Lung microvascular endothelial cell (primary cell): ENCODE data around the gene SLC2A9. TPM values are rescaled to one million over a fixed set of nuclear protein-coding genes. Genes with fewer than 3 reads are reported as not detected.

Experiments
- DNase-seq, 2 donors: peaks; one replicate each; pipeline versions ENCODE4 v3.0.0 to v3.0.0-alpha.2; 2010; ENCODE audit warnings: low read depth in 2 of 2
- total RNA-seq: library from RNA; depleted of rRNA; stranded (reverse); fragments of >200 nt; gene quantifications from 2 replicates; pipeline ENCODE4 v1.2.1, GENCODE V29; 2014

The SLC2A9 gene
- total RNA-seq, 1 donor from 2014 or later, result 0.79 TPM

DNA sequence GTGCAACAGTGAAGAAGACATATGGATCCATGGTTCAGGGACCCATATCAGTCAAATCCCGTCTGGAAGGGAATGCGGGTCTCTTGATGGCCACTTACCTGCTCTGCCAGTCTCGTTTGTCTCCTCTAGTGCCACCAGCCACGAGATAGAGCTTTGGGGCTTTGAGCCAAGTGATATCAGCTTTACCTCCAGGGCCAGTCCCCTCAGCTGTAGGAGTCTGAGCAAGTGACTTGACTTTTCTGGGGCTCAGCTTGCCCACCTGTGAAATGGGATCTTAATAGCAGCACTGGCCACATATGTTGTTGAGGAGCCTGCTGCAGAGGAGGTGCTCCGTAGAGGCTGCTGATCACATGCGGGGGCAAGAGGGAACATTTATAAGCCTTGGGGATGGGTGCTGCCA lies 1.2 kb downstream of the SLC2A9 start:
- DNase-seq, result no peak

DNA sequence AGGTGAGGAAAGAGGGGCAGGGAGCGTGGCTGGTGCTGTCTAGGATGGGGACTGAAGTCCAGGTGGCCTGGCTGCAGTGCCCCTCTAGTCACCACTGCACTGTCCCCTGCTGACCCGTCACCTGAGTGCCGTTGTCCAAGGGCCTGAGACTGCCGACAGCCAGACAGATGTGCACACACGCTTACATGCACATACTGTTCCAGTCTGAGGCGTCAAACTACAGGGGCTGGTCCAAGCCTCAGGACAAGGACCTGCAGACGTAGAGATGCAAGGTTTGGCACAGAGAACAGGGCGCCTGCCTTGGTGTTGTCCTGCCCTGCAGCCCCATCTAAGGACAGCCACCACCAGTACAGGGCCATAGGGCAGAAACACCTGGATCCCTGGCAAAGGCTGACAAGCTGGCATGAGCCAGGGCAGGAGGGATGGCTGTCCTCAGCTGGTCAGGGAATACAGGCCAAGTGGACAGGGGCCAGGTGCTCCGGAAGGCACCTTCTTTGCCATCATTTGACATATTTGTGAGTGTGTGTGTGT lies 1.7 kb downstream of the SLC2A9 start:
- DNase-seq, result no peak

DNA sequence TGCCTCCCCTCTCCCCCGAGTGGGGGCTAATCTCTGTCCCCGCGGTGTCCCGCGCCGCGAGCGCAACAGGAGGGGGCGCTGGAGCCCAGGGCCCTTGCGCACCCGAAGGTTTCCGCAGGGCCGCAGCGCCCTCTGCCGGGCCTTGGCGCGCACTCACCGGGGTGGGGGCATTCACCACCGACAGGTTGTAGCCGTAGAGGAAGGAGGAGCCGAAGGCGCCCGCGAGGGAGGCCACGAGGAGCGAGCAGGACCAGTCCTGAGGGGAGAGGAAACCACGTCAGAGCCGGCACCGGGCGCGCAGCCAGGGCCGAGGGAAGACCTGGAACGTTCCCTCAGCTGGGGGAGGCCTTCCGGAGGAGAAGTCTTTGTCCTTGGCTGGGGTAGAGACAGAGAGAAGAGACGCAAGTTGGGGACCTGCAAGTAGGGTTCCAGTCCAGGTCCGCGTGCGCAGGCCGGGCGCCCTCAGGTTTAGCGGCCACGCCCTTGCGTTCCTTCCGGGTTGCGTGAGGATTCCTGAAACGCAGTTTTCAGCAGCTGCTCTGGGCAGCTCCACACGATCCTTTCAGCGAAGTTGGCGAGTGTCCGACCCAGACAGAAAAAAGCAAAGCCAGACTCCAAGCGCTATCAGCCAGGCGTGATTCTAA lies 2.4 kb downstream of the SLC2A9 start:
- DNase-seq, result peak; percentile 94 to 96

DNA sequence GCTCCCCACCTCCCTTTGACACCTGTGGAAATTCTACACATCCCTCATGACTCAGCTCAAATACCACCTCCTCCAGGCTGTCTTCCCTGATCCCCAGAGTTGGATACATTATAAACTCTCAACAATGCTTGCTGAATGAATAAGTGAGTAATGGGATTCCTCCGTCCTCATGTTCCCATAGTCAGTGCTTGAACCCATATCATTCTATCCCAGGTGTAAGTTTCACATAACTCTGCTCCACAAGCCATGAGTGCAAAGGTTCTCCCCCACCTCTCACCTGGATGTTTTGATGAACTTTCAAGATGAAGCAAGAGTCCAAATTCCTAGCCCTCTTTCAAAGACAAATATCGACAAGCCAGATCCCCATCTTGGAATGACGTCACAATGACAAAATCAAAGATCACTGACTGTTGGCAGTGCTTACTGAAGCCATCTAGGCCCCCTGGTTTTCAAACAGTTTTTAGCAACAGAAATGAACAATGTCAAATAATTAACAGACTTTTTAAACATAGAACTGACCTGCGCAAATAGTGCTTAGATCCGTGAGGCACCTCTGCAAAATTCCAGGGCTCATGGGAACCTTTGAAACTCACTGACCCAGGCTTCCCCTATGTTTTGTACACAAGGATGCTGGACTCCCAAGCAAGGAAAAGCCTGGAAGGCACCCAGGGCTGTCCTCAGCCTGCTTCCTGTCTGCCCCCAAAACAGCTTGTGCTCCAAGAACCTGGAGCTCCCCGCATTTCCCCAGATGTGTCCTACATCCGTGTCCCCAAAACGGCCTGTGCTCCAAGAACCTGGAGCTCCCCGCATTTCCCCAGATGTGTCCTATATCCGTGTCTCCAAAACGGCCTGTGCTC lies 4.0 kb downstream of the SLC2A9 start:
- no peak for DNase-seq

DNA sequence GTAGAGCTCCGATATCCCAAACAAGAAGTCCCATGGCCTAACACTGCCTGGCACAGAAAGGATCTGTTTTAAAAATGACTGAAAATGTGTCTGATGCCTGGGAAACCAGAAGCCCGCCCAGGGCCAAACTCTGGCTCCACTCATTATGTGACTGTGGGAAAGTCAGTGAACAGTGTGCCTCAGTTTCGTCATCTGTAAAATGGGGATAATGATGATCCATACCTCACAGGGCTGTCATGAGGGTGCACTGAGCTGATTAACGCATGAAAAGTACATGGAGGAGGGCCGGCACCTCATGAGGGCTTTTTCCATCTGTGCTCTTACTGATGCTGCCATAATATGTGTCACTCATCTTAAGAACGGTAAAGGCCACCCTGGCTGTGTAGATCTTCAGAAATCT lies 5.1 kb downstream of the SLC2A9 start:
- no peak for DNase-seq

DNA sequence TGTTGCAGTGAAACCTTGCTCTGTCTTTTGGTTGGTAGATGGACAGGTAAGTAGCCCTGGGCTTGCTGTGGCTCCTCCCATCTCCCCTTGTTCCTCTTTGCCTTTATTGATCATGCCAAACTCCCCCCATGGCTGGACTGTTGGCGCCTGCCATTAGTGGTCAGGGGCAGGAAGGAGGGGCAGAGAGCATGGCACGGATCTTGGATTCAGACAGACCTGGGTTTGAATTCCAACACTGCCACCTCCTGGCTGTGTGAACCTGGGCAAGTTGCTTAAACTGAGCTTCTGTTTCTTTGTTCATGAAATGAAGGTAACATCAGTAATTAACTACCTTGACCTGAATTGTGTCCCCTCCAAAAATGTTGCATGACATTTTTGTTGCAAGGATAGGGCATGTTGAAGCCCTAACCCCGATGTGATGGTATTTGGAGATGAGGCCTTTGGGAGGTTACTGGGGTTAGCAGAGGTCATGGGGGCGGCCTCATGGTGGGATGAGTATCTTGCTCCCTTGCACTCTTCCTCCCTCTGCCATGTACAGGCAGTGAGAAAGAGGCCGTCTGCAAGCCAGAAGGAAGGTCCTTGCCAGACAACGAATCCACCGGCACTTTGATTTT lies 6.0 kb downstream of the SLC2A9 start:
- DNase-seq, result peak; percentile 64 to 80

DNA sequence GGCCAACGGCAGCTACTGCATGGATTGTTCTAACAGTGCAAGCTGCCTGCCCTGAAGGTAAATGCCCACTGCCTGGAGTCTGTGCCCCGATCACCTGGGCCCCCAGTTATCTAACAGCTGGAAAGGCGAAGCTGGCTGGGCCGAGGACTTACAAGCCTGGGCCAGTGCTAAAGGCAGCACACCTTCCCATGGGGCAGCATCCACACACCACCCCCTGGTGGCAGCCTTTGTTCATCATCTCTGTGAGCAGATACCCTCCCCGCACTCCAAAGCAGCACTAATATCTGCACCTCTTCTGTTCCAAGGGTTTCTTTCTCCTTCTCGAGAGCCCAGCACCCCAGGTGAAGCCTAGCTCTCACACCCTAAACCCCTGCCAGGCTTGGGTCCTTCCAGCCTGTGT lies 7.6 kb downstream of the SLC2A9 start:
- DNase-seq, result peak; percentile 47 to 71

DNA sequence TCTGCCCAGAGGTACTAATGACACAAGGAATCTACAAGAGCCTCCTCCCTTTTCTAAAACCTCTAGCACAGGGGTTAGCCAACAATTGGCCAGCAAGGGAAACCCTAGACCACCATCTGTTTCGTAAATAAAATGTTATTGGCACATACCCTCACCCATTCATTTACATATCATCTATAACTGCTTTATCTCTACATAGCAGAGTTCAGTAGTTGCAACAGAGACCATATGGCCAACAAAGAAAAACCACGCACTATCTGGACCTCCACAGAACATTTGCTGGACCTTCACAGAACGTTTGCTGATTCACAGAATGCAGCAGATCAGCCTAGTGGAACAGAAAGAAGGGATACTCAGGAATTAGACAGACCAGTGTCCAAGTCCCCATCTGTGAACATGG lies 9.4 kb downstream of the SLC2A9 start:
- DNase-seq, result no peak

DNA sequence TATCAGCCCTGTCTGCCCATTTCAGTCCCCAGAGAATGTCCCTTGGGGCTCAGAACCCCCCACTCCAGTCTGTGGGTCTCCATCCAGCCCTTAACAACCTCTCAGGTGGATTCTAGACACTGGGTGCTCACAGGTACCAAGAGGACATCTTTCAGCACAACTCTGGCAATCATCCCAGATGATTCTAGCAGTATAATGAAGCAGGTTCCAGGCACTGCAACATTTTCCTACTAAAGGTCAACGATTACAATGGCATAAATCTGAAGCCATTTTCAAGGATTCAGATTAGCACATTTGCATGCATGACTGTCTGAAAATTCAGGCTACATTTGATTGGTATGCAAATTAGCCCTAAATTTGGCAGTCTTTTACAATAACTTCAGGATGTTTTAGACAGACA lies 10.0 kb downstream of the SLC2A9 start:
- DNase-seq, result peak in 1 of 2 donors; percentile 48

DNA sequence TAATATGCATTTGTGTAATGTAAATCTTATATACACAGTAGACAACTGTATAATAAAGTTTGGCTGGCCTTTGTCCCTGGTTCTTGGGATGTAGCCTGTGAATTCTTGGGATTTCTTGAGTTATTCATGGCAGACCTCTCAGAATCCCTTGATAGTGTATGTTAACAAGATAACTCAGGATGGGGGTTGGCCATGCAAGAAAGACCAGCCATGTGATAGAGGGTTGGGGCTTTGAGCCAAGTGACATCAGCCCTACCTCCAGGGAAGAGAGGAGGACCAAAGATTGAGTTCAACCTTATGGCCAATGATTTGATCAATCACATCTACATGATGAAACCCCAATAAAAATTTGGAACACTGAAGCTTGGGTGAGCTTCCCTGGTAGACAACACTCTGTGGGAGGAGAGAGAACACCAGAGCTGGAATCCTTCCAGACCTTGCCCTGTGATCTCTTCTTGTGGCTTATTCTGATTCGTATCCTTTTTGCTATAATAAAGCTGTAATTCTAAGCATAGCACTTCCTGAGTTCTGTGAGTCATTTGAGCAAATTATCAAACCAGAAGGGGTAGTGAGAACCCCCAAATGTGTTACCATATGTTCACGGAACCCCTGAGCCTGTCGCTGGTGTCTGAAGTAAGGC lies 11.3 kb downstream of the SLC2A9 start:
- no peak for DNase-seq

DNA sequence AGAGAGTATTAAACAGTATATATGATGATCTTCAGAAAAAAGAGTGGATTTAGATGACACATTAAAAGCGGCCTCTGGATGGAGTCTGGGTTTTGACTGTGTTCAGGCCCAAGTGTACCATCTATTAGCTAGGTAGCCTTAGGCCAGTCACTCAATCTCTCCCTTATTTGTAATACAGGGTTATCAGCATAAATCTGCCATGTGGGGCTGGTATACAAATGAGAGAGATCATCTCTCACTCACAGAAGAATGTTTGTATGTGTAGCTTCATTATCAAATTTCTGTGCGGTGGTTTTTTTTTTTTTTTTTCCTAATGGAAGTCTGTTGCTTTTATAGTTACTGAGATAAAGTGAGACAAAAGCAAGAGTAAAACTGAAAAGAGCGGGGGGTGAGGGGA lies 12.7 kb downstream of the SLC2A9 start:
- no peak for DNase-seq

DNA sequence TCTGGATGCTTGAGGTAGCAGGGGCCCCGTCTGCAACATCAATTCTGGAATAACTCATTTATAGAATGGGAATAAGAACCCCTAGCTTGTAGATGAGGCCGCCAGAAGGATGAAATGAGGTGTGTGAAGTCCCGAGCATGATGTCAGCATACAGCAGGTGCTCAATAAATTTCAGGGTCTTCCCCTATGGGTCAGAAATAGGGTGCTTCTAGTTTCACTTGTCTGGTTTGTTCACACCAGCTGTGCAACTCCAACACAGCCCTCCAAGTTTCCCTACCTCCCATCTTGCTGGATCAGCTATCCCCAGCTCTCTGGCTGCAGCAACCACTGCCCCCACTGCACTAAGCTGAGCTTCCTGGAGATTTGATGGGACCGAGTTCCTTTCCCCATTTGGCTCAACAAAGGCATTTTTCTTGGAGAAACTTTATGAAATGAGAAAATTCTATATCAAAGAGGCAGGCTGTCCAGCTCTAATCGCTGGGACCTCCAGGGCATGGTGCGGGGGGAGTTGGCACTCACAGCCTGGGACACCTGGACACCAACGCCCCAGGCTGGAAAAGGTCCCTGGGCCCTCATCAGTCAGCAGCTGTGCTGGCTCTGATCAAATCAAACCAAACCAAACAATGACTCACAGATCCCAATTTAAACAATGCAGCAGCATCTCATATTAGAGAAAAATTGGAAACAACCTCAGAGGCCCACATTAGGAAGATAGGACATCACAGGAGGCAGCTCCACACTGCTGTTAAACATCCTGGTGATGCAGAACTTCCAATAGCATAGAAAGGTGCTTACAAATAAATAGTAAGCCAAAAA lies 13.3 kb downstream of the SLC2A9 start:
- peak; percentile 44 to 76 for DNase-seq

DNA sequence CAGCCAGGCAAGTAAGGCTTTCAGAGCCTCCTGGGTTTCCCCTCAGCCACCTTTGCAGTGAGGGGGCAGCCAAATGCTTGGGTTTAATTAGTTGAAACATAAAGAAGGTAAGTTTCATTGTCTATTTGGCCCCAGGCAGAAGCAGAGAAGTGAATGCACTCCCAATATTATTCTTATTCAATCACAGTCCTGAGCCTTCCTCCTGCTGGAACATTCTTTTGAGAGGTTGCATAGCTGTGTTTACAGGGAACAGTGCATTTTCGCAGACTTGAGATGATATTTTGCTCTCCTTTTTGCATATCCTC lies 13.9 kb downstream of the SLC2A9 start:
- no peak for DNase-seq

DNA sequence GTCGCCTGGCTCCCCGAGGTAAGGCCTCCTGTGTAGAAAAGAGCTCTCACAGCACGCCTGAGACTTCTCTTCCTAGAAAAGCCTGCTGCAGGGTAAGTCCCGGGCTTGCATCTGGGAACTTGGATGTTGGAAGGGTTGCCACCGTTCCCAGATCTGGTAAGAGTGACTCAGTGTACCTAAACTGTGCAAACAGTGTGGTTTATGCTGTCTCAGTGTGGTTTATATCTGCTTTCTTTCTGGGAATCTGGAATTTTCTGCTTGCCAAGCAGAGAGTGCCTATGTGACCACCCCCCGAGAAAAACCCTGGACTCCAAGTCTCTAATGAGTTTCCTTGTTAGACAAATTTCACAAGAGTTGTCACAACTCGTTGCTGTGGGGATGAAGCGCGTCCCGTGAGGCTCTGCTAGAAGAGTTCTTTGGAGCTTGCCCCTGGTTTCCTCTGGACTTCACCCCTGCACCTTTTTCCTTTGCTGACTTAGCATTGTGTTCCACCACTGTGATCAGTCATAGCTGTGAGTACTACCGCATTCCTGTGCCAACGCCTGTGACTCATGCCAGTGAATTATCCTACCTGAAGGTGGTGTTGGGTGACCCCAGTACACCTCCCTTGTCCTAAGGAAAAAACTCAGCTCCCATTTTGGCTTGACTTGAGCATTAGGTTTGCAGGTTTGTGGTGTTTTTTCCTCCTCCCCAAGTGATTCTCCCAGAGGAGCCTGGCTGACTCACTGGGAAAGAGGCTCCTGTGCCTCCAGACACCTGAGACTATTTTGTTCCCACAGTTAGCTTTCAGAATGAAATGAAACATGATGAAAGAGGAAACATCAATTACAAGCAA lies 14.5 kb downstream of the SLC2A9 start:
- peak; percentile 41 to 53 for DNase-seq

DNA sequence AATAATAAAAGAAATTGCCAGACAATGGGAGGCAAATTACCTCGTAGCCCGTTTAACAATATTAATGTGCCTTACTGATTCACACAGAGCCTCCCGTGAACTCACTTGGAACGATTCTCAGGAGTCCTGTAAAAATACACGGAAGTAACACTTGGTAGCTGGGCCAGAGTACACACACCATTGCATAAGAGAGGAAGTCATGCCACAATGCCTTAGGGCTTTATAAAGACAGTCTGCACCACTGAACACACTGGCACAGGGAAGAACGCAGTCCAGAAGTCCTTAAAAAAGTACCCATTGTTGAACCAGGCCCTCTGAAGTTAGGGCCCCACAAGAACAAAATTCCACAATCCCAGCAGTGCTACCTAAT lies 15.1 kb downstream of the SLC2A9 start:
- peak; percentile 64 to 78 for DNase-seq

DNA sequence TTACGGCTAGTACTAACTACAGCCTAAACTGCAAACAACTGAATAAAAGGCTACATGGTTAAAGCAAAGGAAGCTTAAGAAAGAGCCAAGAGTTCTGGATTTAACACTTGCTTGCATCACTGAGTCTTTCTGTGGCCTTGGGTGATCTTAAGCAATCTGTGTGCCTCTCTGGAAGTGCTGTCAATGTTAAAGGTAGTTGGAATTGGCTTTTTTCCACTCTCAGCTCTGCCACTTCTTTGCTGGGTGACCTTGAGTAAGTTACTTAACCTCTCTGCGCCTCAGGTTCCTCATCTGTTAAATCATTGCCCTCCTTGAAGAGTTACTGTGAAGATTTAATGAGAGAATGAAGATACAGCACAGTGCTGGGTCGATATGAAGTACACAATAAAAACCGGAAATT lies 15.7 kb downstream of the SLC2A9 start:
- DNase-seq, result no peak

DNA sequence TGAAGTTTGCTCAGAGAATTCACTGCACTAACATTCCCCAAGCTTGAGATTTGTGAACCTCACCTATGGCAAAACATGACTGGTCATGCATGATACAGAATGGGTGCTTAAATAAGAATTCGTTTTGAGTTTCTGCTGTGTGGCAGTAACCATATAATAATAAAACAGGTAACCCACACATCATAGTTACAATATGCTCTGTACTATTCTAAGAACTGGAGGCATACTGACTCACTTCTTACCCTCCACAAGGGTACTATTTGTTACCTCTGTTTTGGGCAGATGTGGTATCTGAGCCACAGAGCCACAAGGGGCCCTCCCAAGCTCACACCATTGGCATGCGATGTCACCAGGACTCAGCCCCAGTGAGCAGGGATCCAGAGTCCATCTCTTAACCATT lies 17.6 kb downstream of the SLC2A9 start:
- DNase-seq, result no peak

DNA sequence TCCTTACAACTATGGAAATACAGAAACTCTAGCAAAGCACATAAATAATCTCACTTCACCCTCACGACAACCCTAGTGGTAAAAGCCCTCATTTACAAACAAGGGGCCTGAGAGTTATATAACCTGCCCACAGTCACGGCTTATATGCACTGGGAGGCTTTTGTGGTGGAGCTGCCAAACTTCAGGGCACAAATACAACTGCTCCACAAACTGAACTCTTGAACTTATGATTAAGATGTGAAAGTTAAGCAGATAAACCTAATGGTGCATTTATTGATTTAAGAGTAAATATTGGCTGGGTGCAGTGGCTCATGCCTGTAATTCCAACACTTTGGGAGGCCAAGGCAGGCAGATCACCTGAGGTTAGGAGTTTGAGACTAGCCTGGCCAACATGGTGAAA lies 19.0 kb downstream of the SLC2A9 start:
- no peak for DNase-seq

DNA sequence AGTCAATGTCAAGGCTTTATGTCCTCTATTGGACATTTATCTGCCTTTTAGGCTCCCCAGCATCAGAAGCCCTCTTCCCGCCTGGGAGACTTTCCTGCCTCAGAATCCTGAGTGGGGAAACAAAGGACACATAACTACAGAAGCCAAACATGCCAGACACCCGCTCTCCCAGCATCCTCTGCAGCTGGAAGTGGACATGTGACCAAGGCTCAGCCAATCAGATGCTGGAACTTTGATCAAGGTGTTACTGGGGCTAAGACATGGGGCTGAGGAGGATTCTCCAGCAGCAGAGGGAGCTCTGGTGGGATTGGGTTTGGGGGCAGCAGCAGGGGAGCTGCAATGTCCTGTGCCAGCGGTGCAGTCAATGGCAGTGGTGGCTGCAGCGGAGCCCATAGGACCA lies 19.5 kb downstream of the SLC2A9 start:
- DNase-seq, result no peak

DNA sequence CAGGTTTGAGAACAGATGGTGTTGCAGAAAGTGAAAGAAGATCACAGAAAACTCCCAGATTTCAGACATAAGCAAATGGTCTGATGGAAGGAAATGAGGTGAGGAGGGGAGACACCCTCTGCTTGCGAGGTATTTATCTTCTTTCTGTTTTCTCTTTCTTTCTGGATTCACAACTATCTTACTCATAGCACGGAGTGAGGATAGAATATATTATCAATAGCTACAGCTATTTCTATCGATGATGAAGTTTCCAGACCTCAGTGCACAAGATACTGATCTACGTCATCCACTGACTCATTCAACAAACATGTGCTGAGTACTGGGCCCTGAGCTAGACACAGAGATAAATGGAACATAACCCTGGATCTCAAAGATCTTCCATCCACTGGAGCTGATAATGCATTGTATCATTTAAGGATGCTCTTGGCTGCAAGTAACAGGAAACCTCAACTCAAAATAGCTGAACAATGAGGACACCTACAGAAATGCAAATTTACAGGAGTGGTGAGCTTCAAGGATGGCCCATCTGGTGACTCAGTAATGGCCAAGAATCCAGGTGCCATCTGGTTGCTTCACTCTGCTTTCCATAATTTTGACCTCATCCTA lies 21.2 kb downstream of the SLC2A9 start:
- DNase-seq, result peak in 1 of 2 donors; percentile 24
